DND-41 (cell line): ENCODE results near the gene CACNA2D1.

Source experiments
- CTCF ChIP-seq: IDR thresholded peaks from 2 replicates; pipeline ENCODE4 v1.5.1; 2012; ENCODE audit warnings: borderline replicate concordance, low read length, moderate library complexity, mild to moderate bottlenecking; ENCODE audit not compliant: poor library complexity, severe bottlenecking; ENCODE audit errors: extremely low read depth
- EZH2 ChIP-seq: IDR thresholded peaks from 3 replicates; pipeline ENCODE4 v1.6.1; 2012; ENCODE audit warnings: borderline replicate concordance, low read depth, mild to moderate bottlenecking, moderate library complexity, low read length, inconsistent platforms; ENCODE audit not compliant: severe bottlenecking

DNA sequence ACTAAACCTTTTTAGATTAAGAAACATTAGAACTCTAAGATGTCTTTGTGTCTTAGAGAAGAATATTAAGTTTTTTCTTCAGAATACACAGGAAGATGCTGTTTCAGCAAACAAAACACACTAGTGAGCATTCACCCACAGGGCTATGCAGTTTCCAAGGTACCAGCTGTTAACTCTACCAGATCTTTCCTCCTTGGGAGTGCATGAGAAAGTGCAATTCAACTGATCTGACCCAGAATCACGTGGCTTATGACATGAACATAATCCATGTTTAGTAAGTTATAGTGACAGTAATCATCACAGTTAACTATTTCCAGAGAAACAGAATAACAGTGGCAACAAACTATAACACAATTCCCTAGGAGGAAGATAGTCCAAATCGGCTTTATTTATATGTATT lies 270.7 kb downstream of the CACNA2D1 start:
- no peak for TF ChIP-seq CTCF
- TF ChIP-seq EZH2: no peak
